HG03064 (cell line): ENCODE results near the gene ADAMTSL1.

Experiments used
- ATAC-seq: cut with Tn5 transposase; IDR thresholded peaks from one replicate; pipeline ENCODE4 v1.9.1; 2021; ENCODE audit warnings: low read depth; ENCODE audit not compliant: unreplicated experiment

The ADAMTSL1 gene

GRCh38 chr9:18499980-18500379 lies 26.0 kb downstream of the ADAMTSL1 start:
- no peak for ATAC-seq

- no peak for ATAC-seq
Observed at GRCh38 chr9:18500451-18500850, 26.5 kb downstream of the ADAMTSL1 start.

GRCh38 chr9:18501949-18502348 lies 28.0 kb downstream of the ADAMTSL1 start:
- no peak for ATAC-seq

- no peak for ATAC-seq
Observed at GRCh38 chr9:18502546-18502945, 28.6 kb downstream of the ADAMTSL1 start.

- no peak for ATAC-seq
Observed at GRCh38 chr9:18504707-18505106, 30.8 kb downstream of the ADAMTSL1 start.

- ATAC-seq, result no peak
Observed at GRCh38 chr9:18507151-18507550, 33.2 kb downstream of the ADAMTSL1 start.

GRCh38 chr9:18516514-18516913 lies 42.6 kb downstream of the ADAMTSL1 start:
- no peak for ATAC-seq

- ATAC-seq, result no peak
Observed at GRCh38 chr9:18516965-18517364, 43.0 kb downstream of the ADAMTSL1 start.

- no peak for ATAC-seq
Observed at GRCh38 chr9:18520416-18521047, 46.6 kb downstream of the ADAMTSL1 start.

- ATAC-seq, result no peak
Observed at GRCh38 chr9:18526685-18527084, 52.7 kb downstream of the ADAMTSL1 start.

GRCh38 chr9:18531136-18532065 lies 57.4 kb downstream of the ADAMTSL1 start:
- ATAC-seq, result no peak

- ATAC-seq, result no peak
Observed at GRCh38 chr9:18534611-18535010, 60.7 kb downstream of the ADAMTSL1 start.

- ATAC-seq, result no peak
Observed at GRCh38 chr9:18536554-18536953, 62.6 kb downstream of the ADAMTSL1 start.

GRCh38 chr9:18539203-18539693 lies 65.3 kb downstream of the ADAMTSL1 start:
- no peak for ATAC-seq

- no peak for ATAC-seq
Observed at GRCh38 chr9:18542837-18543405, 69.0 kb downstream of the ADAMTSL1 start.

GRCh38 chr9:18543406-18544192 lies 69.6 kb downstream of the ADAMTSL1 start:
- ATAC-seq, result no peak

- ATAC-seq, result no peak
Observed at GRCh38 chr9:18544456-18544855, 70.5 kb downstream of the ADAMTSL1 start.

GRCh38 chr9:18545636-18546360 lies 71.8 kb downstream of the ADAMTSL1 start:
- ATAC-seq, result no peak

- no peak for ATAC-seq
Observed at GRCh38 chr9:18548456-18548855, 74.5 kb downstream of the ADAMTSL1 start.

GRCh38 chr9:18549772-18550171 lies 75.8 kb downstream of the ADAMTSL1 start:
- ATAC-seq, result no peak
